Panc1 (cell line): ENCODE data around the gene ANKRD60. TPM values are rescaled to one million over a fixed set of nuclear protein-coding genes. Genes with fewer than 3 reads are reported as not detected.

ENCODE experiments used
- ATAC-seq: fragments of 200-7000 bp; cut with Tn5 transposase; 2 replicates; pipeline ENCODE4 v1.9.1; 2020; ENCODE audit warnings: mild to moderate bottlenecking, moderate library complexity
- BruUV-seq: library from RNA; stranded (reverse); fragments of 400-500 nt; replicated peaks from 2 replicates; lab custom pipeline; 2021; lab: Mats Ljungman, UMichigan
- CTCF ChIA-PET: fragments of 300-600 bp; sonication (Branson Sonifier 250); formaldehyde crosslinking; loops from one replicate; lab custom pipeline; 2022; ENCODE audit warnings: antibody characterized with exemption; lab: Charles Lee
- POLR2A ChIA-PET: fragments of 300-600 bp; sonication (Branson Sonifier 250); formaldehyde crosslinking; loops from one replicate; lab custom pipeline; 2022; ENCODE audit warnings: antibody characterized with exemption; lab: Charles Lee
- DNase-seq: peaks from one replicate; pipeline ENCODE4 v3.0.0-alpha.2; 2010; ENCODE audit warnings: low read depth, low spot score
- H3K27ac ChIP-seq: 2 replicates; pipeline ENCODE4 v1.5.1; 2011; ENCODE audit warnings: mild to moderate bottlenecking, low read length, inconsistent platforms
- H3K27me3 ChIP-seq: fragments of 200-500 bp; sonication (Bioruptor generic); 2 replicates; pipeline ENCODE4 v1.6.0; 2014; ENCODE audit warnings: low read length, inconsistent platforms; ENCODE audit not compliant: control insufficient read depth, insufficient read depth
- H3K36me3 ChIP-seq: fragments of 200-500 bp; sonication (Bioruptor generic); 2 replicates; pipeline ENCODE4 v1.5.1; 2014; ENCODE audit warnings: inconsistent platforms, mild to moderate bottlenecking, low read length, moderate library complexity; ENCODE audit not compliant: control insufficient read depth, insufficient read depth
- H3K4me1 ChIP-seq: 2 replicates; pipeline ENCODE4 v1.5.1; 2011; ENCODE audit warnings: inconsistent platforms, mild to moderate bottlenecking, low read length, moderate library complexity; ENCODE audit not compliant: control insufficient read depth, insufficient read depth
- H3K4me3 ChIP-seq, 2 experiments: 2 replicates each; pipeline ENCODE4 v1.5.1; 2011 to 2012; ENCODE audit warnings: low read depth in 2 of 2, low read length in 2 of 2, mild to moderate bottlenecking in 2 of 2, inconsistent platforms in 1 of 2, moderate library complexity in 1 of 2
- H3K9me3 ChIP-seq: fragments of 200-500 bp; sonication (Bioruptor generic); 2 replicates; pipeline ENCODE4 v1.5.1; 2014; ENCODE audit warnings: low read depth, mild to moderate bottlenecking, inconsistent platforms, low read length, moderate library complexity; ENCODE audit not compliant: control insufficient read depth, insufficient read depth
- CTCF ChIP-seq: fragments of 450-650 bp; IDR thresholded peaks from 2 replicates; pipeline ENCODE4 v1.5.1; 2017; ENCODE audit warnings: mild to moderate bottlenecking
- POLR2AphosphoS5 ChIP-seq: IDR thresholded peaks from 2 replicates; pipeline ENCODE4 v1.6.1; 2012; ENCODE audit warnings: mild to moderate bottlenecking, low read depth, low read length, moderate library complexity
- REST ChIP-seq, 2 experiments: IDR thresholded peaks; 2 replicates each; pipeline ENCODE4 v1.6.1; 2011 to 2012; ENCODE audit warnings: low read depth in 2 of 2, control low read depth in 1 of 2, low read length in 1 of 2, mild to moderate bottlenecking in 1 of 2, moderate library complexity in 1 of 2; ENCODE audit not compliant: insufficient read depth in 1 of 2
- SIN3A ChIP-seq: IDR thresholded peaks from 2 replicates; pipeline ENCODE4 v1.6.1; 2012; ENCODE audit warnings: low read depth, mild to moderate bottlenecking, low read length, moderate library complexity, borderline replicate concordance; ENCODE audit not compliant: insufficient read depth
- TCF7L2 ChIP-seq: IDR thresholded peaks from 2 replicates; pipeline ENCODE4 v1.6.1; 2011; ENCODE audit warnings: mild to moderate bottlenecking, low read depth, low read length, inconsistent platforms
- in situ Hi-C: cut with HindIII; loops from 2 replicates; pipeline ENCODE4 v1.10.0; 2016; ENCODE audit warnings: low sequenced_read_pairs, low pct_unique_long_range_greater_than_20kb
- intact Hi-C: fragments of 100-400 bp; cut with micrococcal nuclease; formaldehyde crosslinking; loops from one replicate; pipeline ENCODE4 v1.10.0; 2022; ENCODE audit not compliant: unreplicated experiment
- total RNA-seq: library from RNA; stranded (reverse); gene quantifications from one replicate; pipeline ENCODE4 v1.2.1, GENCODE V29; 2021; ENCODE audit not compliant: unreplicated experiment

ANKRD60 gene
- total RNA-seq, 1 experiment from 2014 or later: not detected

GRCh38 chr20:58195047-58195446 lies 33.4 kb downstream of the ANKRD60 start:
- intact Hi-C loops: no loop called here
- POLR2A ChIA-PET: no interaction called here
- DNase-seq (no peak), ATAC-seq (no peak)
- BruUV-seq: no TSS peak
- Histone ChIP-seq H3K36me3 (no peaks in the 10 kb centered on the region), H3K27me3 (no peaks in the 10 kb centered on the region), H3K27ac (no peak overlapping the region), H3K9me3 (no peaks in the 10 kb centered on the region), H3K4me1 (no peaks in the 10 kb centered on the region), H3K4me3 (no peak overlapping the region)
- in situ Hi-C loops: loop anchor here (25.0 kb wide), 1 partner anchor 558 kb away; no protein-coding TSS in a partner anchor
- CTCF ChIA-PET: no interaction called here
- TF ChIP-seq REST (IDR thresholded peaks at IDR 0.05; ENCODE audit: insufficient read depth in 1 of 2, low read depth in 2 of 2, low read length in 1 of 2) (no peak), CTCF (no peak), TCF7L2 (no peak), SIN3A (no peak), POLR2AphosphoS5 (no peak)

- H3K4me3 ChIP-seq: no peak overlapping the region
- ChIA-PET POLR2A (no interaction called here), CTCF (no interaction called here)
- DNase-seq: no peak
- ATAC-seq: no peak
- no peak overlapping the region for H3K27ac ChIP-seq
- BruUV-seq: no TSS peak
- no peaks in the 10 kb centered on the region for H3K9me3 ChIP-seq
- in situ Hi-C loops: loop anchor here (25.0 kb wide), 1 partner anchor 557 kb away; no protein-coding TSS in a partner anchor
- no peaks in the 10 kb centered on the region for H3K36me3 ChIP-seq
- TF ChIP-seq REST (IDR thresholded peaks at IDR 0.05; ENCODE audit: insufficient read depth in 1 of 2, low read depth in 2 of 2, low read length in 1 of 2) (no peak), TCF7L2 (no peak), CTCF (no peak), POLR2AphosphoS5 (no peak), SIN3A (no peak)
- intact Hi-C loops: no loop called here
- no peaks in the 10 kb centered on the region for H3K4me1 ChIP-seq
- no peaks in the 10 kb centered on the region for H3K27me3 ChIP-seq
These were observed 34.2 kb downstream of the ANKRD60 start for GRCh38 chr20:58194175-58194791.
